Stomach smooth muscle (tissue), 2 donors: Measurements from ENCODE around the gene TMCC3.
"Not testable (repeated sequence)": the region's sequence is repeated elsewhere in the genome, so short reads cannot be mapped to it uniquely, and the experiment has no call there.

ENCODE experiments used
- H3K27ac ChIP-seq: one replicate; pipeline ENCODE4 v1.7.0; 2013; ENCODE audit warnings: mild to moderate bottlenecking, low read length, inconsistent platforms
- H3K27me3 ChIP-seq, 2 donors: one replicate each; pipeline ENCODE4 v1.7.0; 2013; ENCODE audit warnings: low read length in 2 of 2; ENCODE audit not compliant: insufficient read depth in 2 of 2, control insufficient read depth in 1 of 2
- H3K36me3 ChIP-seq, 2 donors: one replicate each; pipeline ENCODE4 v1.7.0; 2013; ENCODE audit warnings: low read length in 2 of 2; ENCODE audit not compliant: control insufficient read depth in 2 of 2, insufficient read depth in 2 of 2
- H3K4me1 ChIP-seq: one replicate; pipeline ENCODE4 v1.7.0; 2013; ENCODE audit warnings: low read length; ENCODE audit not compliant: control insufficient read depth, insufficient read depth
- H3K4me3 ChIP-seq, 2 donors: one replicate each; pipeline ENCODE4 v1.7.0; 2013; ENCODE audit warnings: low read length in 2 of 2
- H3K9ac ChIP-seq, 2 donors: one replicate each; pipeline ENCODE4 v1.7.0; 2013; ENCODE audit warnings: low read length in 2 of 2, mild to moderate bottlenecking in 1 of 2
- H3K9me3 ChIP-seq, 2 donors: one replicate each; pipeline ENCODE4 v1.7.0; 2013; ENCODE audit warnings: low read length in 2 of 2; ENCODE audit not compliant: control insufficient read depth in 2 of 2
- donor health status: healthy.
- donor health status: Pancreatic carcinoma.

Gene TMCC3

DNA sequence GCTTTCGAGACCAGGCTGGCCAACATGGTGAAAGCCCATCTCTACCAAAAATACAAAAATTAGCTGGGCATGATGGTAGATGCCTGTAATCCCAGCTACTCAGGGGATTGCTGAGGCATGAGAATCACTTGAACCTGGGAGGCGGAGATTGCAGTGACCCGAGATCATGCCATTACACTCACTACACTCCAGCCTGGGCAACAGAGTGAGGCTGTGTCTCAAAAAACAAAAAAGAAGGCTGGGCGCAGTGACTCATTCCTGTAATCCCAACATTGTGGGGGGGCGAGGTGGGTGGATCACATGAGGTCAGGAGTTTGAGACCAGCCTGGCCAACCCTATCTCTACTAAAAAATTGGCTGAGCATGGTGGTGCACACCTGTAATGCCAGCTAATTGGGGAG lies 49.0 kb downstream of the TMCC3 start:
- not testable (repeated sequence) for H3K36me3 ChIP-seq, H3K27ac ChIP-seq

DNA sequence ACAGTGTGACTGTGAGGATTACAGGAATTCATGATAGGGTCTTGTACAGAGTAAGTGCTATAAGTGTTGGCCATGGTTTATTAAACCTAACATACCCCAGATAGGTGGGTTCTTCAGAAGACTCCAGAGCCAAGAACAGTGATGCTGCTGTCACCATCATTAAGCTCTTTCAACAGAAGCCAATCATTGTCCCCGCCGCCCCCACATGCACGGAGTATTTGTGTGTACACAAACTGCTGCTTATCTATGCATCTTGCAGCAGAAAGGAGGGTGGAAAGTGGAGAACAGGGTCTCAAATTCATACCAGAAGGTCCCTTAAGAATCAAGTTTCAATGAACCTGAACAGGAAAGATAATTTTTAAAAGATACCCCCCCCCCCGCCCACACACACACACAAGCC lies 51.2 kb downstream of the TMCC3 start:
- H3K9me3 ChIP-seq = no peaks in the 10 kb centered on the region
- H3K27ac ChIP-seq = no peak overlapping the region
- H3K4me1 ChIP-seq = no peaks in the 10 kb centered on the region
- no peak overlapping the region for H3K9ac ChIP-seq
- no peaks in the 10 kb centered on the region for H3K27me3 ChIP-seq
- H3K4me3 ChIP-seq = no peak overlapping the region
- H3K36me3 ChIP-seq = no peaks in the 10 kb centered on the region

More for the DNA sequence above, 49.0 kb downstream of the TMCC3 start:
- H3K9me3 ChIP-seq, H3K9ac ChIP-seq, H3K4me1 ChIP-seq, H3K4me3 ChIP-seq, H3K27me3 ChIP-seq: not testable (repeated sequence)

DNA sequence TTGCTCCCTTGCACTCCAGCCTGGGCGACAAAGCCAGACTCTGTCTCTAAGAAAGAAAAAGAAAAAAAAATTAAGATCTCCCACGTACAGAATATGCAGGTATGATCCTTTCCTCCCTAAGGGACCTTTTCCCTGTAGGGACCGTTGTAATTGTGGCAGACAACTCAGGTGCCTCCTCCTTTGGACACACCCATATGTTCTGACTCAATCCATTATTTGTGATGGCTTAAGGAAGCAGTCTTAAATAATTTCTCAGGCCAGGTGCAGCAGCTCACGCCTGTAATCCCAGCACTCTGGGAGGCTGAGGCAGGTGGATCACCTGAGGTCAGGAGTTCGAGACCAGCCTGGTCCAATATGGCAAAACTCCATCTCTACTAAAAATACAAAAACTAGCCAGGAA lies 53.1 kb downstream of the TMCC3 start:
- H3K27me3 ChIP-seq = no peaks in the 10 kb centered on the region
- no peak overlapping the region for H3K27ac ChIP-seq
- no peaks in the 10 kb centered on the region for H3K4me1 ChIP-seq
- no peak overlapping the region for H3K4me3 ChIP-seq
- H3K36me3 ChIP-seq = no peaks in the 10 kb centered on the region
- no peak overlapping the region for H3K9ac ChIP-seq
- H3K9me3 ChIP-seq = no peaks in the 10 kb centered on the region

GRCh38 chr12:94596596-94596995 lies 53.8 kb downstream of the TMCC3 start:
- H3K4me3 ChIP-seq = no peak overlapping the region
- H3K9ac ChIP-seq = no peak overlapping the region
- H3K36me3 ChIP-seq = no peaks in the 10 kb centered on the region
- H3K9me3 ChIP-seq = no peaks in the 10 kb centered on the region
- H3K27me3 ChIP-seq = no peaks in the 10 kb centered on the region
- no peak overlapping the region for H3K27ac ChIP-seq
- peaks cover 5% of the 10 kb centered on the region for H3K4me1 ChIP-seq

- Histone ChIP-seq H3K27ac (no peak overlapping the region), H3K4me3 (no peak overlapping the region), H3K9me3 (no peaks in the 10 kb centered on the region), H3K27me3 (no peaks in the 10 kb centered on the region), H3K9ac (no peak overlapping the region), H3K4me1 (peaks cover 5% of the 10 kb centered on the region), H3K36me3 (no peaks in the 10 kb centered on the region)
Measured at GRCh38 chr12:94595152-94595551, 55.2 kb downstream of the TMCC3 start.

DNA sequence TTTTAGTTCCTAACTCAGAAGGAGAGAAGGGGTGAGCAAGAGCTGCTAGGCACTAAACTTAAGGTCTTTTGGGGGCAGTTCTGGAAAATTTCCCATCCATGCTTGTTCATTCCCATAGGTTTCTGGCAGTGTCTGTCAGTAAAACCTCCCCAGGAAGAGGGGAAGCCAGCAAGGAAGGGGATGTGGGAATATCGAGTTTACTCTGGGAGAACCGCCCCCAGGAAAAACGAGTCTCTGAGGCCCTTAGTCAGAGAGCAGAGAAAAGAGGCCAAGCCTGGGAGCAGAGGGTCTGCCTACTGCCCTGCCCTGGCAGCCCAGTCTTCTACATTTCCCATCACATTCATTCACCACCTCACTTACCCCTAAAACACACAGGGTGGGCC lies 55.9 kb downstream of the TMCC3 start:
- Histone ChIP-seq H3K27me3 (no peaks in the 10 kb centered on the region), H3K9ac (no peak overlapping the region), H3K27ac (no peak overlapping the region), H3K4me1 (peaks cover 5% of the 10 kb centered on the region), H3K9me3 (no peaks in the 10 kb centered on the region), H3K36me3 (no peaks in the 10 kb centered on the region), H3K4me3 (no peak overlapping the region)

DNA sequence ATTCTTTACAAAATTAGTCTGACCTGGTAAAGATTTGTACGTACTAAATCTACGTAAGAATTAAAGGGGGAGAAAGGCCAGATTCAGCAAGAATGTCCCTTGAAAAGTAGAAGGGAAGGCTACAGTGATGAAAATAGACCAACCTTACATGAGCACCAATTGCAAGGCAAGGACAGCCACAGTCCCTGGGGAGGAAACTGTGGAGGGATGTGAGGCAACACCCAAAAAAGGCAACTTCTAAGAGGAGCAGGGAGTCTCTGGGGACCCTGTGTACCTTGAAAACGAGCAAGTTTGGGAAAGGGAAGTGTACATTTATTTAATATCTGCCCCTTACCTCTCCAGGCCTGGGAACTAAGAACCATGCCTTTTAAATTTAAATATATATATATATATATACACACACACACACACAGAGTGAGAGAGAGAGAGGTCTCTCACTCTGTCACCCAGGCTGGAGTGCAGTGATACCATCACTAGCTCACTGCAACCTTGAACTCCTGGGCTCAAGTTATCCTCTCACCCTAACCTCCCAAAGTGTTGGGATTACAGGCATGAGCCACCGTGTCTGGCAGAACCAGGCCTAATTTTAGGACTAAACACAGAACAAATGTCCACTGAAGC lies 56.4 kb downstream of the TMCC3 start:
- Histone ChIP-seq H3K36me3 (no peaks in the 10 kb centered on the region), H3K9me3 (no peaks in the 10 kb centered on the region), H3K27ac (no peak overlapping the region), H3K9ac (no peak overlapping the region), H3K27me3 (no peaks in the 10 kb centered on the region), H3K4me3 (no peak overlapping the region), H3K4me1 (peaks cover 5% of the 10 kb centered on the region)

DNA sequence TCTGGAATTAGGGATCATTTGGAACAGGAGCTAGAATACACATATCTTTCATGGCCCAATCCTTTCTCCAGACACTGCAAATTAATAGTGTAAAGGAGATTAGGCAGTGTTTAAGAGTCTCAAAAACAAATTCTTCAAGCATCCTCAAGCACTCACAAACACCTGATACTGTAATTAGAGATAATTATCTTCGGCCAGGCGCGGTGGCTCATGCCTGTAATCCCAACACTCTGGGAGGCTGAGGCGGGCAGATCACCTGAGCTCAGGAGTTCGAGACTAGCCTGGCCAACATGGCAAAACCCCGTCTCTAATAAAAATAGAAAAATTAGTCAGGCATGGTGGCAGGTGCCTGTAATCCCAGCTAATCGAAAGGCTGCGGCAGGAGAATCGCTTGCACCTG lies 57.6 kb downstream of the TMCC3 start:
- not testable (repeated sequence) for H3K4me3 ChIP-seq, H3K27me3 ChIP-seq, H3K9ac ChIP-seq, H3K27ac ChIP-seq, H3K36me3 ChIP-seq, H3K9me3 ChIP-seq
- peaks cover 12% of the 10 kb centered on the region for H3K4me1 ChIP-seq

GRCh38 chr12:94592080-94592479 lies 58.3 kb downstream of the TMCC3 start:
- Histone ChIP-seq H3K27me3 (no peaks in the 10 kb centered on the region), H3K36me3 (no peaks in the 10 kb centered on the region), H3K9me3 (no peaks in the 10 kb centered on the region), H3K4me3 (no peak overlapping the region), H3K9ac (no peak overlapping the region), H3K4me1 (peaks cover 13% of the 10 kb centered on the region), H3K27ac (no peak overlapping the region)

GRCh38 chr12:94590428-94590827 lies 59.9 kb downstream of the TMCC3 start:
- Histone ChIP-seq H3K4me3 (no peak overlapping the region), H3K36me3 (no peaks in the 10 kb centered on the region), H3K9me3 (no peaks in the 10 kb centered on the region), H3K27me3 (no peaks in the 10 kb centered on the region), H3K4me1 (peaks cover 22% of the 10 kb centered on the region), H3K27ac (no peak overlapping the region), H3K9ac (no peak overlapping the region)

GRCh38 chr12:94589591-94590001 lies 60.8 kb downstream of the TMCC3 start:
- Histone ChIP-seq H3K9me3 (no peaks in the 10 kb centered on the region), H3K9ac (no peak overlapping the region), H3K4me1 (peaks cover 22% of the 10 kb centered on the region), H3K4me3 (no peak overlapping the region), H3K27ac (no peak overlapping the region), H3K36me3 (no peaks in the 10 kb centered on the region), H3K27me3 (no peaks in the 10 kb centered on the region)
